Activated CD8-positive, alpha-beta T cell treated with anti-CD3 and anti-CD28 coated beads for 36 hours (primary cell): ENCODE data around the gene KIFC1. TPM values are rescaled to one million over a fixed set of nuclear protein-coding genes. Genes with fewer than 3 reads are reported as not detected.
"Not testable (repeated sequence)": the region's sequence is repeated elsewhere in the genome, so short reads cannot be mapped to it uniquely, and the experiment has no call there.

Experiments used
- ATAC-seq: fragments of 200-7000 bp; cut with Tn5 transposase; one replicate; pipeline ENCODE4 v1.10.0; 2021; ENCODE audit warnings: mild to moderate bottlenecking, moderate library complexity
- CTCF ChIA-PET: fragments of 350-600 bp; sonication (Branson Sonifier 250); formaldehyde crosslinking; loops from one replicate; lab custom pipeline; 2021; ENCODE audit warnings: antibody characterized with exemption; lab: Charles Lee
- POLR2A ChIA-PET: fragments of 350-600 bp; sonication (Branson Sonifier 250); formaldehyde crosslinking; loops from one replicate; lab custom pipeline; 2021; ENCODE audit warnings: antibody characterized with exemption; lab: Charles Lee
- DNase-seq: peaks from one replicate; pipeline ENCODE4 v3.0.0-alpha.2; 2020
- H3K27ac Mint-ChIP-seq: one replicate; pipeline ENCODE4 v1.8.0; 2021; ENCODE audit warnings: mild to moderate bottlenecking, mixed read lengths
- H3K27me3 Mint-ChIP-seq: one replicate; pipeline ENCODE4 v1.8.0; 2021; ENCODE audit warnings: mixed read lengths
- H3K36me3 Mint-ChIP-seq: one replicate; pipeline ENCODE4 v1.8.0; 2021; ENCODE audit warnings: low read depth, mixed read lengths
- H3K4me1 Mint-ChIP-seq: one replicate; pipeline ENCODE4 v1.8.0; 2021; ENCODE audit warnings: low read depth, mixed read lengths
- H3K4me3 Mint-ChIP-seq: one replicate; pipeline ENCODE4 v1.8.0; 2021; ENCODE audit warnings: mild to moderate bottlenecking, moderate library complexity, mixed read lengths
- H3K9me3 Mint-ChIP-seq: one replicate; pipeline ENCODE4 v1.8.0; 2021; ENCODE audit warnings: mixed read lengths
- CTCF ChIP-seq: fragments of 200-600 bp; IDR thresholded peaks from one replicate; pipeline ENCODE4 v1.8.0; 2022; ENCODE audit warnings: antibody characterized with exemption, mild to moderate bottlenecking
- intact Hi-C: fragments of 100-400 bp; cut with micrococcal nuclease; formaldehyde crosslinking; loops from one replicate; pipeline ENCODE4 v1.10.0; 2022
- total RNA-seq, 2 experiments: library from RNA; stranded (reverse); gene quantifications; one replicate each; pipeline ENCODE4 v1.2.3, GENCODE V29; 2021

KIFC1 gene
- total RNA-seq, 2 experiments from 2014 or later, result 93.4 to 96.0 TPM

- Mint-ChIP-seq H3K4me1 (no peaks in the 10 kb centered on the region), H3K4me3 (no peak overlapping the region), H3K36me3 (no peaks in the 10 kb centered on the region), H3K27ac (no peak overlapping the region), H3K27me3 (no peaks in the 10 kb centered on the region), H3K9me3 (no peaks in the 10 kb centered on the region)
- ATAC-seq (no peak), DNase-seq (no peak)
- intact Hi-C loops, result no loop called here
- POLR2A ChIA-PET, result no interaction called here
- no peak for TF ChIP-seq CTCF
- CTCF ChIA-PET, result no interaction called here
Measured at GRCh38 chr6:33367009-33367714, 24.5 kb upstream of the KIFC1 start.

GRCh38 chr6:33367715-33368025 lies 24.0 kb upstream of the KIFC1 start:
- H3K4me1 Mint-ChIP-seq, CTCF ChIA-PET, H3K27me3 Mint-ChIP-seq, ATAC-seq, H3K9me3 Mint-ChIP-seq, H3K4me3 Mint-ChIP-seq, H3K36me3 Mint-ChIP-seq, intact Hi-C loops, POLR2A ChIA-PET, H3K27ac Mint-ChIP-seq, DNase-seq: not testable (repeated sequence)

GRCh38 chr6:33371901-33372300 lies 19.7 kb upstream of the KIFC1 start:
- ATAC-seq, H3K36me3 Mint-ChIP-seq, H3K27ac Mint-ChIP-seq, POLR2A ChIA-PET, CTCF ChIA-PET, H3K27me3 Mint-ChIP-seq, intact Hi-C loops, H3K9me3 Mint-ChIP-seq, DNase-seq, H3K4me3 Mint-ChIP-seq: not testable (repeated sequence)
- H3K4me1 Mint-ChIP-seq, result peaks cover 12% of the 10 kb centered on the region

- intact Hi-C loops, result no loop called here
- POLR2A ChIA-PET, result no interaction called here
- CTCF ChIA-PET, result no interaction called here
- no peak for TF ChIP-seq CTCF
- no peak for DNase-seq
- no peak for ATAC-seq
- Mint-ChIP-seq H3K4me1 (peaks cover 12% of the 10 kb centered on the region), H3K9me3 (no peaks in the 10 kb centered on the region), H3K27ac (peak overlapping the region; percentile 34), H3K4me3 (no peak overlapping the region), H3K36me3 (no peaks in the 10 kb centered on the region), H3K27me3 (no peaks in the 10 kb centered on the region)
Measured at GRCh38 chr6:33372526-33373123, 19.0 kb upstream of the KIFC1 start.

GRCh38 chr6:33373960-33374910 lies 17.4 kb upstream of the KIFC1 start:
- Mint-ChIP-seq H3K36me3 (no peaks in the 10 kb centered on the region), H3K9me3 (no peaks in the 10 kb centered on the region), H3K27ac (peak overlapping the region; percentile 49), H3K27me3 (no peaks in the 10 kb centered on the region), H3K4me1 (peaks cover 12% of the 10 kb centered on the region), H3K4me3 (no peak overlapping the region)
- ChIA-PET POLR2A (interaction anchor here (0.6 to 0.8 kb wide), 3 partner anchors 14 to 80 kb away, joined by 3 read pairs; no protein-coding TSS in a partner anchor), CTCF (interaction anchor here (1.0 to 1.1 kb wide), 3 partner anchors 16 to 254 kb away, joined by 3 read pairs; no protein-coding TSS in a partner anchor)
- no peak for TF ChIP-seq CTCF
- intact Hi-C loops, result no loop called here
- DNase-seq, result no peak
- ATAC-seq, result no peak
